HG02840 (cell line): ENCODE results near the gene RHOC.
A peak's percentile ranks its signal among the peaks of the same experiment; 100 is the strongest.

ENCODE experiments used
- ATAC-seq: cut with Tn5 transposase; IDR thresholded peaks from one replicate; pipeline ENCODE4 v1.9.1; 2021; ENCODE audit warnings: mild to moderate bottlenecking, moderate library complexity, moderate number of reproducible peaks; ENCODE audit not compliant: unreplicated experiment, low FRiP score

The RHOC gene

DNA sequence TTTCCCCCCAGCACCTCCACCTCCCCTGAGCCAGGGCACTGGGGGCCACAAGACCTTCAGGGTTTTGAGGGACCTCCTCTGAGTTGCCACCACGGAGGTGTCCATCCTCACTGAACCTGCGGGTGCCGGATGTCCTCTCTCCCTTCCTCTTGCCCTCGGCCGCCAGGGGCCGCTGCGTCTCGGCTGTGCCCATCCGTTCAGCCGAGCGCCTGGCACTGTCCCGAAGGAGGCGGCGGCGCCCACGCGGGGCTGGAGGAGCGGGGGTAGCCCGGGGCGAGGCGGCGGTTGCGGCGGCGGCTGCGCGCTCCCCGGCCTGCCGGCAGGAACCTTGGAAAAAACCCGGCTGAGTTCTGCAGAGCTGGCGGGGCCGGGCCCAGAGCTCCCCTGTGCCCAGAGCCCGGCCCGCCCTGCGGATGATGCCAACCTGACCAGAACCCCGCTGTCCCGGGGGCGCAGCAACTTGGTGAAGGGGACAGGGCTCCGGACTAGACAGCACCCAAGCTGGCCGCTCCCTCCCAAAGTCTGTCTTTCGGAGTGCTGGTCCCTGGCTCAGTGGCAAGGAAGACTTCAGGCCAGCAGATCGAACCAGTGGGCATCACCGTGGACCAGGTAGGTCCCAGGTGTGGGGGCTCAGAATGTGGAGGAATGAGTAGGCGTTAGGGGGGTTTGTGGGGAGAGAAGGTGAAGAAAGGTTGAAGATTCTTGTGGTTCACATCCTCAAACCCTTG is 11.9 kb upstream of the RHOC start:
- no peak for ATAC-seq

DNA sequence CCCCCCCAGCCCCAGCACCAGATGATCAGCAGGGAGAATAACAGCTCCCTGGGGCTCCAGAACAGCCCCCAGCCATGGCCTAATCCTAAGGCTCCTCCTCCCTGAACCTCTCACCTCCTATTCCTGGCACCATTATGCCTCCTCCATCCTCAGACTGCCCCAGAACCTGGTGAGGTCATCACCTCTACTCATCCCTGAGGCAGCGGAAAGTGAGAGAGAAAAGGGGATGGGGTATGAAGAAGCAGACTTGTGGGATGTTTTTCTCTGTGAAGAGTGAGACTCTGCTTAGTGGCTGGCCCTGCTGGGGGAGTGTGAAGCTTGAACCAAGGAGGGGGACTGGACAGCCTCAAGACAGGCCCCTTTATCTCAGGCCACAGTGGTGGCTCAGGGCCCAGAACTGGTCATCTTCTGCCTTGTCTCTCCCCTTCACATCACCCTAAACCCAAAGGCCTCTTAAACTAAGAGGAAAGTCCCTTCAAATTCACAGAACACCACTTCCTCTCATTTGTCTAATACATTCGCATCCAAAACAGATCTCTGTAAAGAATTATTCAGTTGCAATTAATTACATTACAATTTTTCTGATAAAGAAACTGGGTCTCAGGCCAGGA is 10.4 kb upstream of the RHOC start:
- ATAC-seq: no peak

DNA sequence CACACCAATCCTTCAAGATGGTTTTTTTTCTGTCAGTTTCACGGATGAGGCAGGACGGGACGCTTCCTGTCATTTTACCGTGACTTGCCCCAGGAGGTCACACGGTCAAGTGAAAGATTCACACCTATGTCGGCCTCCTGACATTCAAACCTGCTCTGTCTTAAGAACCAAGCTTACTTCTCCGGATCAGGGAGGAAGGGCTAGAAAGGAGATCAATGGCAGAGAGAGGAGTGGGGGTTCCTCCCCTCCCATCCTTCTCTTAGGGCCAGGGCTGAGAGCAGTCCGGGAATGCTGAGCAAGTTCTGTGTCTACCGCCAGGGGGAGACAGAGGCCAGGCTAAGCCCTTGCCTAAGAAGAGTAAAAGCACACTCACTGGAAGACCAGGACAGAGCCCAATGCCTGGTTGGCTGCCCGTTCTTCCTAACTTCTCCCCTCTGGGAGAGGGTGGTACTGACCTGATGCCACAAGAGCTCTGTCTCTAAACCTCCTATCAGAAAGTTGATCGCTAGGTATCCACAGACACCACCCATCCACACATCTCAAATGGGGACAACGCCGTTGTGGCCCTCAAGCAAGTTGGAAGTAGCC is 9.3 kb upstream of the RHOC start:
- no peak for ATAC-seq

DNA sequence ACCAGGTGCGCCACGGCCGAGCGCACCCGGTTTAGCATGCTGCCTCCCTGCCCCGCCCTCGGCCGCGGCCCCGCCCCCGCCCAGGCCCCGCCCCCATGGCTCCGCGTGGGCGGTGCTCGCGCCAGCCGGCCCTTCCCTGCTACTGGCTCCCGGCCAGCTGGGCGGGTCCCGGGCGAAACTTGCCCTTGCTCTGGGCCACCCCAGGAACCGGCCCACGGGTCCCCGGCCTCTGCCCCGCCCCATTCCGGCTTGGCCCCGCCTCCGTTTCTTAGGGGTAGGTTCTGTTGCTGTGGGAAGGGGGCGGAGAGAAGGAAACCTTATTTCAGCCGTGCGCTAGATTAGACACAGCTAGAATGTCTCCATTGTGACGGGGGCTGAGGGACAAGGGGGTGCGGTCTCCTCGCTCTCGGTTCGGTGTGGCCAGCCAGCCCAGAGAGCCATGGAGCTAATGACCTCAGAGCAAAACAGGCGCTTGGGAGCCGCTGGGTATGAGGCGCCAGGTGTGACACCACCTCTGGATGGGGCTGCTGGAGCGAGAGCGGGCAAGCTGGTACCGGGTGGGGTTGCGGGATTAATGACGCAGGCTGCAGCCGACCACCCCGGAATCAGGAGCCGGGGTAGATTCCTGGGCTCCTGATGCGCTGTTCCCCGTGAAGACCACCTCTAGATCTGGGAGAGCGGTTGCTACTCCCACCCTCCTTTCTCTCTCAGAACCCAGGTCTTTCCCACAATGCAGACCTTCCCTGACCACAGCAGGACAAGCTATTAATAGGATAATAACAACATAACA is 8.5 kb upstream of the RHOC start, which contains the start of gene PPM1J:
Gene PPM1J (minus strand): TSS at position 69 of the 790 bp plus-strand sequence. CDS start 31 bp downstream, at position 38.
- peak; percentile 74 for ATAC-seq

DNA sequence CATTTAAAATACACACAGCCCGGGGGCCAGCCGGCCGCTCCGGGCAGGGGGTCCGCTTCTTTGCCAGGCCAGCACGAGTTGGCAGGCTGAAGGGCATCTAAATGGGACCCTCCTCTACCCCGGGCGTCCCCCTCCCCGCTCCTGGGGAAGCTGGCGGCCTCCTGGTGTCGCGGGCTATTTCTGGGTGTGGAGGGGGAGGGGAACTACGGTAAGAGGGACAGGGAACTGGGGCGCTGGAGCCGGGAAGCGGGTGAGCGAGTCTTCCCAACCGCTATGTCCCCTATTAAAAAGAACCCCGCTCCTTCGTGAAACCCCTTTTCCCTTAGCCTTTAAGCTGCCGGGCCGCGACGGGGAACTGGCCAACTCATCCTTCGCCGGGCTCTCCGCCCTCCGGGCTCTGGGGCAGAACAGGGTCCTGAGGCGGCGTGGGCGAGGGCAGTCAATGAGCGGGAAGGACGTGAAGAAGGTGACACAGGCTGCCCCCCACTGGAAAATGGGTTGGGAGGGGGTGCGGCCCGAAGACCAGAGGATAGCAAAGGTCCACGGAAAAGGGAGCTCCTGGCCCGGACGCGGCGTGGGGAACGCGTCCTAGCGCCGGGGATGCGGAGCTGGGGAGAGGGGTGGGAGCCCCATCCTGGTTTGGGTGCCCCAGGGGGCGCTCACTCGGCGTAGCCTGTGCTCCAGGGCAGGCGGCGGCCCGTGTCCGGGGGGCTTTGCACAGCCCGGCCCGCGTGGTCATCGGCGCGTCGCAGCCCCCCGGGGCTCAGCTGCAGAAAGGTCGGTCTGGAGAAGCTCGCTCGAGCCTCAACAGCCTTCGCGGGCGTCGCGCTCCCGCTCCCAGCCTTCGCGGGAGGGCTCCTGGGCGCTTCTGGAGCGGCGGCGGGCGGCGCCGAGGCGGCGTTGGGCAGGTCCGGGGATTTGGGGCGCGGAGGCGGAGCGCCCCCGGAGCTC is 7.7 kb upstream of the RHOC start:
- no peak for ATAC-seq

DNA sequence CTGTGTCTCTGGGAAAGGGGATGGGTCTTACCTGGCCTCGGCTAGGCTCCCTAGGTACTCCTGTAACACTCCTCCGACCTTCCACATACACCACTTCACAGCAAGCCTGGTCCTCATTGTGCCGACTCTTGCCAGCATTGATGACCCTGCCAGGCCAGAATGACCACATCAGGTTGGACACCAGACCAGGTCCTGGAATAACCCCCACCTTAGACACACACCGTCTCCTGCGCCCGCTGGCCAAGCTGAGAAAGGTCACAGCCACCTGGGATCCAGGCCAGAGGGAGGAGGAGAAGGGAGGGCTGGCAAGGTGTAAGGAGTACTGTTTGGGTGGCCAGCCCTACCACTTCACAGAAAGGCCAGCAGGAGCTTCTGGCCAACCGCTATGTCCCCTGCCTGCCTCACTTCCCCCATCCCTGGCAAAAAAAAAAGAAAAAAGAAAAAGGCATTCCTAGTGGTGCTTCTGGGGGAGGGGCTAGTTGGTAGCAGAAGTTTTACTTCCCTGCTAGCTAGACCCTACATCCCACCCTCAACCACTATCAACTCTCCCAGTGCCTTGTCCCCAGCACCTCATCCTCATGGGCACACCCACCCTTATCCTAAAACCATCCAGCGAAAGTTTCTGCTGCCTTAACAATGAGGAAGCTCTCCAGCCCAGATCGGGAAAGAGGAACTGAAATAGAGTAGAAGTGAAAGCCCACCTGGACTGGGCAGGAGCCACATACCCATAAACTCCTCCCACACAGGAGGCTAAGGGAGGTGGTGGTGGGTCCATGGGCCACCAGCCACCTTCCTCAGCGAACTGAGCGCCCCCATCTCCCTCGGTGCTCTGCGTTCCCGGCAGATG is 6.8 kb upstream of the RHOC start:
- ATAC-seq: no peak

DNA sequence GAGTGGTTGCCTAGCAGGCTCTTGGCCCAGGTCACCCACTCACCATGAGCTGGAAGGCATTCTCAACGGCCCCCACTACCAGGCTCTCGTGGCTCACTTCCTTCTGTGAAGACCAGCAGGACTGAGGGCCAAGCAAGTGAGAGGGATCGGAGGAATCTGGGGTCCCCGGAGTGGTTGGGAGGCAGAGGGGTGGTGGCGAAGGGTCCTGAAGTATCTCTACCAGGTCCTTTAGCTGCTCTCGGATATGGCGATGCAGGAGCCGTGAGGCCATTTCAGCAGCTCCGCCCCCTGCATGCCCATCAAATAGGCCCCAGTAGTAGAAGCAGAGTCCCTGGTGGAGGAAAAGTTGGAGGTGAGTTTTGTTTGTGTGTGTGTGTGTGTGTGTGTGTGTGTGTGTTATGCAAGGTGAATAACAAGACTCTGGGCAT is 5.8 kb upstream of the RHOC start:
- no peak for ATAC-seq

DNA sequence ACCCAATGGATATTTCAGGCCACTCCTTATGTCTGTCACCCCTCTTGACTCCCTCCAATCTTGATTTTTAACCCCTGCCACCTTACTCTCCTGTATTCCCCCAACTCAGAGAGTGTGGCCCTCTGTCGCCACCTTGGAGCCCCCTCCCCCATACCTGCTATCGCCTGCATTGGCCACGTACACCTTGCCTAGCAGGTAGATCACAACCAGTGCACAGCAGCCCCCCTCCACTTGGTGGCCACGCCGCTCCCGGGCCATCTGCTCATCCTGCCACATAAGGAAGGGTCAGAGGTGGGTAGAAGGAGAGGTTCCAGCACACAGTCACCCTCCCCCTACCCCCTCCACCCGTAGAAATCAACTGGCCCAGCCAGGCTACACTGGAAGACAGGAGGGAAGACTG is 5.3 kb upstream of the RHOC start:
- no peak for ATAC-seq

DNA sequence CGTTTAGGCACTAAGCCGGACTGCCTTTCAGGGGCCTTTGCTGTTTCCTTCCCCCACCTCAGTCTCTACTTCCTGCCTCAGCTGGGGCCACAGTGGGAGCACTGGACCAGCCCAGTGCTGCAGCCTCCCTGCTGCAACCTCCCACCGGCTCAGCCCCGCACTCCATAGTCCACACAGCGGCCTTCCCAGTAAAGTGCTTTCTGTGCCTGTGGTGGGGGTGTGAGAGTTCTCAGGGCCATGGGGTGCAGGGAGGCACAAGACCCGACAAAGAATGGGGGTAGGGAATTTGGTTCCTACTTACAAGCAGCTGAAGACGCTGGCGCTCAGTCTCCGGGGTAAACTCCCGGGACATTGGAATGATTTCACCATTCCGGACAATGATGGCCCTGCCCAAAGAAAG is 4.7 kb upstream of the RHOC start:
- no peak for ATAC-seq

DNA sequence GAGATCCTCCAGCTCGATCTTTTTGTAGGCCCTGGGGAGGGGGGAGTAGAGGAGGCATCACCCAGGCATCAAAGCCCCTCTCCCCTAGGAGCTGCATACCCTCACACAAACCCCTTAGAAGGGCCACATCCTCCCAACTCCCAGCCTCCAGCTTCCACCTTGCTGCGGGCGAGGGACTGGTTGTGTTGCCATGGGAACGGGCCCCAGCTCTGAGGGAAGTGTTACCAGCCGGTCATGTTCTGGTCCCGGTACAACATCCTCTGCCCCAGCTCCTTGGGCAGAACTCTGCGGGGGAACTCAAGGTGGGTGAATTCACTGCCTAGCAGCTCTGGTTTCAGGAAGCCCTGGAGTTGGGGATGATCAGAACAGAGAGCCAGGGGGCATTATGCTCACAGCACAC is 4.1 kb upstream of the RHOC start:
- ATAC-seq: no peak

DNA sequence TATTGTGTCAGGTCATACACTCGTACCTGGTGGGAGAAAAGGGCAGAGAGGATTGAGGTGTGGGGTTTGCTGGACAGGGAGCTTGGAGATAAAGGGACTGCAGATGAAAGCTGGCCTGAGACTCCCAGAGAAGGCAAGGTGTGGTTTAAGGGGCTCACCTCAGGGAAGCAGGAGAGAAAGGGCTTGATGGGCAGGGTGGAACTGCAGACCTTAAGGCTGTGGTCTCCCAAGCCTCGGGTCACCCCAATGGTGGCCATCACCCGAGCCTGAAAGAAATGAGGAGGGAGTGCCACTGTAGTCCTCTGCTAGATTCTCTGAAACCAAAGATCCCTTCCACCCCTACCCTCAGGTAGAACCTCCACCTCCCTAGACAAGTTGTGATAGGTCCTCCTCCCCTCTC is 3.7 kb upstream of the RHOC start:
- no peak for ATAC-seq

DNA sequence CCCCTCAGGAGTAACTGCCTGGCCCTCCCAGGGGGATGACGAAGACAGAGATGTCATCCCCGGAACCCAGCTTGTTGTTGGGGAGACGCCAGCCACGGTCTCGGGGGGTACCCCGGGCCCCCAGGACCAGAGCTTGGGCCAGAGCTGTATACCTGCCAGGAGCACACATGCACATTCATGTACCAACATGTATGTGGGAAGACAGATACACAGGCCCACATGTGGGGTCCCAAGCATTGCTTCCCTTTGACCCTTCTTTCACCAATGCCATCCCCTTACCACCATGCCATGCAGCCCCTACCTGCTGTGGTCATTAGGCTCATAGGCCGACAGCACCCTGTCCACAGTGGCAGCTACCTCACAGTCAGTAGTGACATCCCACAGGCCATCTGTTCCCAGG is 3.2 kb upstream of the RHOC start:
- no peak for ATAC-seq

DNA sequence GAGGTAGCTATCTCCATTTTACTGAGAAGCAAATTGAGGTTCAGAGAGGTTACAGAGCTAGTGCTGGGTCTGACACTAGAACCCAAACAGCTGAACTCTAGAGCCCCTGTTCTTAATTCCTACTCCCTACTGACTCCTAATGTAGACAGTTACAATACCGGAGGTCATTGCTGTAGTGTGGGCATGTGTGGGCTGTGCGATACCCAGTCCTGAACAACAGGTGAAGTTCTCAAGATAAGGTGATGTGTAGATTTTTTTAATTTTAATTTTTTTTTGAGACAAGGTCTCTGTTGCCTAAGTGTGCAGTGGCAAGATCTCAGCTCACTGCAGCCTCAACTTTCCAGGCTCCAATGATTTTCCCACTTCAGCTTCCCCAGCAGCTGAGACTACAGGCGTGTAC is 1.6 kb upstream of the RHOC start:
- ATAC-seq: no peak

DNA sequence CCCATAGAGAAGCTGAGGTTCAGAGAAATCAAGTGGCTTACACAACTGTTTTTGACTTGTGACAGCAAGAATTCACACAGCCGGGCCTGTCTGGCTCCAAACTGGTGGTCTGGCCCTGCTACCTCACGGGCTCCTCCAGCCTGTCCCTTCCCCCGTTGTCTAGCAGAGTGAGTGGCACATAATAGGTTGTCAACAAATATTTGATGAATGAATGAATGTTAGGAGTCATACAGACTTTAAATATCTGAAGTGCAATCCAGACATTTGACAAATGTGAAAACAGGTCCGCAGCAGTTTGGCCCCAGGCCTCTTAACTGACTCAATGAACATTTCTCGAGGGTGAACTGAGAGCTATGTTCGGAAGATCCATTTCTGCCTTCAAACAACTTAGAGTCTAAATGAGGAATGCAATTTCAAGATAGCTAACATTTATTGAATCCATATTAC is 1.1 kb upstream of the RHOC start:
- no peak for ATAC-seq

DNA sequence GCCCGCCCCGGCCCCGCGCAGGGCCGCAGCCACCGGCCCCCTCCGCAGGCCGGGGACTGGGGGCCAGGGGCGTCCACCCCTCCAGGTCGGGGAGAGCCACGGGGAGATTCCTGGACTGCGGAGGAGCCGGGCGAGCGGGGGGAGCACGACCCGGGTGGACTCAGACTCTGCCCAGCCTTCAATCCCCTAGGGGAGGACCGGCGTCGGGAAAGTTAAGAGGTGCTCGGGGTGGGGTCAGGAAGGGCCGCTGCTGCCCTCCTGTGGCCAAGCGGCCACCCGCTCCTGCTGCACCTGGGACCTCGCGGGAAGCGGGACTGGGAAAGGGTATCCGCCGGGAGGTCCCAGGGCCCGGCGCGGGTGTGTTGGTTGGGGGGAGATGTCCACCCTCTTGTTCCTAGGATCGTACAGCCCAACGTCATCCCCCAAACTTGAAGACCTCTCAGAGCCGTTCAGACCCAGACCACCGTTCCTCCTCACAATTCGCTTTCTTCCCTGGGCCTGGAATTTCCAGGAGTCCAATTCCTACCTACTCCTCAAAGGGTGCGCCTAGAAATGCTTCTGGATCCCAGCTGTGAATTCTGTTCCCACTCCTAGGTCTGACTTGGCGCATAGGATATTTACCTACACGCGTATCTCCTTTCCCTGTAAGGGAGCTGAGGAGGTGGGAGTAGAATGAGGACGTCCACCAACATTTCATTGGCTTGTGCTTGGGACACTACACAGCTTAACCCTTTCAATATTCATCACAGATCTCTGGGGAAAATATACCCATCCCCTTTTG is 484 bp upstream of the RHOC start:
- ATAC-seq: peak; percentile 59

DNA sequence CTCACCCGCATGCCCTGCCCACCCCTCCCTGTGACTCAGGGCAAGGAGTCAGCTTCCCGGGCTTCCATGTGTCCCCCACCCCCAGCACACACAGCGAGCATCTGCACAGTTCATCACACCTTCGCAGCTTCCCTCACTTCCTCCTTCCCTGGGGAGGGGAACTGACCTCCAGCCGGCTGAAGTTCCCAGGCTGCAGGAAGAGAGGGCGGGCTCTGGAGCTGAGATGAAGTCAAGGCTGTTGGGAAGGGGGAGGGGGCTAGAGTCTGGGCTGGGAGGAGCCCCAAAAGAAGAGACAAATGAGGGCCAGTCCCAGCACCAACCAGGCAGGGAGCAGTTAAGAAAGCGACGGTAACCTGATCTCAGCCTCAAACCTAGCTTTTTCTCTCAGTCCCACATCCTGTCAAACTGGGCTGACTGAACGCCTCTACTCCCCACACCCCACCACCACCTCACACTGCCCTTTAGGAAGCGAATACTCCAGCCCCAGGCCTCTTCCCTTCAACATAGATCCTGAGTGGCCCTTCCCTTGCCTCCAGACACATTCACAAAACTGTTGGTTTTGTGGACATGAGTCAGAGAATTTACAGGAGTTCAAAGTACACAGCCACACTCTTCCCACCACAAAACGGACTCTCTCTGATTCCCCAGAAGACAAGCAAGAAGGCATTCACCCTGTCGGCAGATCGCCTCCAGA is 1.8 kb downstream of the RHOC start:
- peak; percentile 47 for ATAC-seq

DNA sequence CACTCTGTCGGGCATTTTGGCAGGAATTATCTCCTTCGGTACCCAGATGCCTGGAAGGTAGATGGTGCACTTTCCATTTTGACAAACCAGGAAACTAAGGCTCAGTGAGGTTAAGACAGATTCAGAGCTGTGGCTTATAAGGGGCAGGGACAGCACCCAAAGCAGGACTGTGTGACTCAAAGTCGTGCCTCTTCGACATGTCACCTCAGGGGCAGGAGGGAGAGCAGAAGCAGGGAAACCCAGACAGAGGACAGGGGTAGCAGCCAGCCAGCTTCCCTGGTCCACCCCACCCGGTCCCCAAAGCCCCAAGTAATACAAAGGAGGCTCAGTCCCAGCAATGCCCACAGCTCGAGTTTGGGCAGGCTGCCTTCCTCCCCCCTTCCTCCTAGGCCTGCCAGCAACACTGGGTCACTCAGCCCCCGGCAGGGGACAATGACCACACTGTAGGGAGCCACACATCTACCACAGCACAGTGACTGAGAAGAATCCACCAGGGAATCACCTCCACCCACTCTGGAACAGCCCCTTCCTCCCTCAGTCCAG is 2.5 kb downstream of the RHOC start:
- no peak for ATAC-seq
